Measurements from ENCODE around the gene EFCC1.

- TF ChIP-seq CTCF (IDR thresholded peaks at IDR 0.05) (no peak), POLR2A (IDR thresholded peaks at IDR 0.05) (no peak)
Observed at GRCh38 chr3:129077222-129077621, 76.1 kb downstream of the EFCC1 start.
